ENCODE results near the gene PCIF1.
"Not testable (repeated sequence)": the region's sequence is repeated elsewhere in the genome, so short reads cannot be mapped to it uniquely, and the experiment has no call there.

Gene PCIF1

DNA sequence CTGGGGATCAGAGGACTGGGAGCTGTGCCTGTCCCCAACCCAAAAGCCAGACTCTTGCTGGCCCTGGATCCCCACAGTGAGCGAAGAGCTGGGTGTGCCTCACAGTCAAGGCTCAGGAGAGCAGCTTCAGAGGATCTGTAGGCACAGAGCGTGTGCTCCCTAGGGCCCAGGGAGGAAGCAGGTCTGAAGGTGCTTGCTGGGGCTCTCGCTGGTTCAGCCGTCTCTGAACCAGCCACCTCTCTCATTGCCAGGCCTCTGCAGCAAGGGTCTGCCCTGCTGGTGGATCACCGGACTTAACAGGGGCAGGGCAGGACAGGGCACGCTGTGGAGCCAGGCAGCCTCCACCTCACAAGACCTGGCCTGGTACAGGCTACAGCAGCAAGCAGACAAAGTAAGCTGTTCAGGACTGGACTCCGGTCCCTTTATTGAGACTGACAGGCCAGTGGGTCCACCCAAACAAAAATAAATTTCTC, 13.8 kb downstream of the PCIF1 start:
- DNase-seq = no peak

DNA sequence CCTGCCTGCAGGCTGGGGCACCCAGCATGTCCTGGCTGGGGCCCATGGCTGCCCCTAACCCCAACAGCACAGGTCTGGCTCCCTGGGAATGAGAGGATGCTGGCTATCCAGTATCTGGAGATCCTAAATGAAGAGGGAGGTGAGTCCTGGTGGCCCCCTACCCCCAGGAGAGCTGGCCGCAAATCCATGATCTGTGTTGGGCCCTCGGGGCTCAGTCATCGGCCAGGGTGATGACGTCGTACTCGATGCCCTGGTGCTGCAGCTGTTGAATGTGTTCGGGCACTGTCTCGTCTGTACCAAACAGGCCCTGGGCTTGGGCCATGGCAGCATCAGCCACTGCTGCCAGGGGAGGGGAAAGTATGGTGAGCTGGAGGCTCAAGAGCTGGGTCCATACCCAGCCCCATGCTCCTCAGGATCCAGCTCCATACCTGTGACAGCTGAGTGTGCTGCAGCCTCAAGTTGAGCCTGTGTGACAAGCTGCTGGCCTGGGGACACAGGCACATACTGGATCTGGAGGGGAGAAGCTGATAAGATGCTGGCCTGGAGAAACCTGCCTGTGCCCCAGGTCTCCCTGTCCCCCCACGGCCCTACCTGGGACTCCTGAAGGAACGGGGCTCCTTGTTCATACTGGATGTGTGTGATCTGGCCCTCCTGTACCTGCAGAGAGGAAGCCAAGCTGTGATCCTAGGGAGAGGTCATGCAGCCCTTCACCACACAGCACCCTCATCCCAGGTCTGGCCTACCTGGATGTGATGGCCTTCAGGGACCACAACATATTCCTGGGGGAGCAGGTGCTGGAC, 14.5 kb downstream of the PCIF1 start:
- no peak for DNase-seq

DNA sequence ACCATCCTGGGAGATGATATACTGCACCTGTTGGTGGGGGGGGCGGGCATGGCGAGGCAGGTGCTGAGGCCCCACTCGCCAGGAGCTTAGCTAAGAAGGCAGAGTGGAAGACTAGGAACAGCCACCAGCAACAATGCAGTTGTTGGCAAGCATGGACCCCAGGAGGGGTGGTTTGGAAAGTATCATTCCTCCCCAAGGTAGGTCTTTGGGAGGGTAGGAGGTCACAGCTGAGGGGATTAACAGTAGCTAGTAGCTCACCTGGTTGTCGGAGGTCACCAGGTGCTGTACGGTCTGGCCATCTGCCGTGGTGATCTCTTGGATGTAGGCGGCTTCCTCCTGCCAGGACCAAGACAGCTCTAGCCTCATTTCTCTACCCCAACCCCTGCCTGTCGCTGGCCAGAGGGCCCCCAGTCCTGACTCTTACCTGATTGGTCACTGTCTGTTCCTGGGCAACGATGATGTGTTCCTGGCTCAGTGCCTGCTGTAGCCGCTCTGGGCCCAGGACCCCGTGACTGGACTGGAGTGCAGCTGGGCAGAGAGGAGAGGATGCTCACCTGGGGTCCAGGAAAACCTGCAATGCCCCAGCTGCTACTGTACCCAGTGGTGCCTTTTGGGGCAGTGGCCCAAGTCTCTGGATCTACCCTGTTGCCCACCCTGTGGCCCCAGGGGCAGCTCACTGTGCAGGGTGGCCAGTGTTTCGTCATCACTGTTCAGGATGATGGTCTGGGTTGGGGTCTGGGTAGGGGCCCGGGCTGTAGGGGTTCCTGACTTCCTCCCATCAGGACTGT, 15.3 kb downstream of the PCIF1 start:
- DNase-seq = no peak

DNA sequence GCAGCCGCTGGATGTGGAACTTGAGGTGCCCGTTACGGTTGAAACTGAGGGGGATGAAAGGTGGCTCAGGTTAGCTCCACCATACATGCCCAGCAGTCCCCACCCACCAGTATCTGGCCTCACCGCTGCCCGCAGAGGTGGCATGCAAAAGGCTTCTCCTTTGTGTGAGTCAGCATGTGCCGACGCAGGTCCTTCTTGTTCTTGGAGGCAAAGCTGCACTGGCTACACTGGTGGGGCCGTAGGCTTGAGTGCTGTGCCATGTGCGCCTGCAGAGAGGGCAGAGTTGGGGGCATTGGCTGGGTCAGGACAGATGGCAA, 15.8 kb downstream of the PCIF1 start:
- DNase-seq = no peak

DNA sequence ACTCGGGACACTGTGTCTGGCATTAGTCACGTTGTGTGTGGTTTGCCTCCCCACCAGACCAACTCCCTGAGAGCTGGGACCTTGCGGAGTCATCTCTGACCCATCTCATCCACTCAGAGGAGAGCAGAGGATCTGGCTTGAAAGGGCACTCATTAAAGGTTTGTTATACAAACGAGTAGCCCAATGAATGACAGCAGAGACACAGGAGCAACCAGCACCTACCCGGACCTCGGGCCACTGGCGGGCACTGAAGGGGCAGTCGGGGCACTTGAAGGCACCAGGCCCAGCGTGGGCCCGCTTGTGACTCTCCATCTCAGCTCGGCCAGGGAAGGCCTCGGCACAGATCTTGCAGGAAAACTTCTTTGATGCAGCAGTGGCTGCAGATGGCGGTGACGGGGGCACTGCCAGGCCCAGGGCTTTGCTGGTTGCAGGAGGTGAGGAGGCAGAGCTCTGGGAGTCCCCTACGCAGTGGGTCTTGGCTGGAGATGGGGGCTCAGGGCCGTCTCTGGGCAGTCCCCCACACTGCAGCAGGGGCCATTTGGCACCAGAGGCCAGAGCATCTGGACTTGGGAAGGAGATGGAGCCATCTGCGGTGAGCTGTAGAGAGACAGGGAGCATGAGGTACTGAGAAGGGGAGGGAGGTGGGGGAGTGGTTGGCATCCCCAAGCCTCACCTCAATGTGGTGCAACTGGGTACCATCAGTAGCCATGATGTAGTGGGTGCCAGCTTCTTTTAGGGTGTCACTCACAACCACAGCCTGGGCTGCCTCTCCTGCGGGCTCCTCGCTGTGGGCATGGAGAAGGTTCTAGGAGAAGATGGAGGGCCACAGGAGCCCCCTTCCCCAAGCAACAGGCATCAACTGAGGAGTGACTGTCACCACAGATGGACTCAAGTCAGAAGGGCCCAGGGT, 17.7 kb downstream of the PCIF1 start:
- DNase-seq = no peak

DNA sequence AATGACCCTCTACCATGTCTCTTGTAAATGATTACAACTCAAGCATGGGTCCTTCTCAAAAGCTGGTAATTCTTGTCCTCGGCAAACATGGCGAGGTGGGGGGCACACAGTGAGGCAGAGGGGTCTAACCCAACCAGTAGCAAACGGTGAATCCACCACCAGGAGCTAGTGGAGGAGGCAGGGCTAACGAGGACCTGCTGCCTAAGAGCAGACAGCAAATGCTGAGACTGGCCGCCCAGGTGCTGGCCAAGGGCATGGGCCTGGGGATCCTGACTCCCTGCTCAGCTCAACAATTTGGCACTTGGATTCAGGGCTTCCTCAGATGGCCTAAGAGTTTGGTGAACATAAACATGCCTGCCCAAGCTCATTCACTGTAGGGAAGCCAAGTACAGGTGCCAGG, 18.4 kb downstream of the PCIF1 start:
- DNase-seq = no peak

DNA sequence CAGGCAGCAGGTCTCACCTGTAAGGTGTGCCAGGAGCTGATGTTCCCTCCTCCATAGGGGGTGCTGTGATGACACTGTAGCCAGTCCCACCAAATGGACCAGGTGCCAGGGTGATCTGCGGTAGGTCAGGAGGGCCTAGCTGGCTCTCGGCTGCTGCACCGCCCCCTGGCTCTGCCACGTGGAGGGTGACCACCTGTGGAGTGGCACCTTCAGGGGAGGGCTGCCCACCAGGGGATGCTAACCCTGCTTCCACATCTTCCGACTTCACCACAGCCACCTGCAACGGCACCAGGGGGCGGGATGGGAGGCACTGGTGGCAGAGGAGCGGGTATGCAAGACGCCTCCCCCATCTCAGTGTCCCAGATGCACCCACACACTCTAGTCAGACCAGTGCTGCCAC, 19.2 kb downstream of the PCIF1 start:
- DNase-seq = no peak

DNA sequence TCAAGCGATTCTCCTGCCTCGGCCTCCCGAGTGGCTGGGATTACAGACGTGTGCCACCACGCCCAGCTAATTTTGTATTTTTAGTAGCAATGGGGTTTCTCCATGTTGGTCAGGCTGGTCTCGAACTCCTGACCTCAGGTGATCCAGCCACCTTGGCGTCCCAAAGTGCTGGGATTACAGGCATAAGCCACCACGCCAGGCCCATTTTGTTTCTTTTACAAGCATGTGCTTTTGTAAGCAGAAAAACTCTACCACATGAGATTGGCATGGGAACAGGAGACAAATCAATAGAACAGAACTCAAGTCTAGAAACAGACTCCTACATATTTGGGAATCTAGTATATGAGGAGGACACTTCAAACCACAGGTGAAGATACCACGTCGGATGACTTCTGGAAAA, 21.8 kb downstream of the PCIF1 start:
- DNase-seq = not testable (repeated sequence)

DNA sequence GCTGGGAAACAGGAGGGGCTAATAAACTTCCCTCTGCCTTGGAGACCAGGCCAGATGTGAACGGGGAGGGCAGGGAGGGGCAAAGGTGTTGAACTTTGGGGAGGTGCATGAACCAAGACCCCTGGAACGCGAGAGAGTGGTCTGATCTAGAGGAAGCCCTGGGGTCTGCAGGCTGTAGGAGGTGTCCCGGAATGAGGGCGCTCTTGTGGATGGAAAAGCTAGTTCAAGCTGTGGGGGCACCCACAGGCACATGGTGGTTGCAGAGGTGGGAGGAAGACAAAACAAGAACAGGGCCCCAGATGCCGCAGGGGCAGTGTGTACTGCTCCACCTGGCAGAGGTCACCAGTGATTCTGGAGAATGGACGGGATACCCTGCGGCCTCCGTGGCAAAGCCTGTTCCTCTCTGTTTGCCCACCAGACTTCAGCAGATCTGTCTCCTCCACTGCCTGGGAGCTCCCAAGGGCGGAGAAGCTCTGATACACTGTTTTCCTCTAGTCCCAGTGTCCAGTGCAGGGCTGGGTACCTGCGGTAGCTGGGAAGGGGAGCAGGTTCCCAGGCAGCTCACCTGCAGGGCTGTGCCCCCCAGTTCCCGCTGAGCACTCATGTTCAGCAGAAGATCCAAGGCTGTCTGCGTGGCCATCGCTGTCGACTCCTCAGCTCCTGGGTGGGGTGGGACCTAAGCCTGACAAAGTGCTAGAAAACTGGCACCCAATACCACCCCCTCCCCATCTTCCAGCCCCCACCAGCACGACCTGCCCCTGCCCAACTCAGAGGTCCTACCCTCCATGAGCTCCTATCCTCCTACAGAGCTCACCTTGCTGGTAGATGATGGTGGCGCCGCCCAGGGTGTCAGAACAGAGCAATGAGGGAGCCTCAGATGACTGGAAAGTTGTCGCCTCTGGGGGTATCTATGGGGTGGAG, 22.8 kb downstream of the PCIF1 start:
- DNase-seq = no peak

DNA sequence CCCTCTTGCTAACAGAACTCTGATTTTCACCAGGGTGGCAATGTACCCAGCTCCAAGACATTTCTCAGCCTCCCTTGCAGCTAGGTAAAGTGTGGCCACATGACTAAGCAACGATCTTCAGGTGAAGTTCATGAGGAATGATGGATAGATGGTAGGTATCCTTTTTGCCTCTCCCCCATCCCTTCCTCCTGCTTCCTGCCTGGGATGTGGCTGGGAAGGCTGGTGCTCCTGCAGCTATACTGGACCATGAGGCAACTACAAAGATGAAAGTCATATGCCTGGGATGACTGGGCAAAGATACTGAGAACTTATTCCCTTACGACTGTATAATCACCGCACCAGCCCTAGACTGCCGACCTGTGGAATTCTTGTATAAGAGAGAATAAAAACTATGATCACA, 24.1 kb downstream of the PCIF1 start:
- no peak for DNase-seq

DNA sequence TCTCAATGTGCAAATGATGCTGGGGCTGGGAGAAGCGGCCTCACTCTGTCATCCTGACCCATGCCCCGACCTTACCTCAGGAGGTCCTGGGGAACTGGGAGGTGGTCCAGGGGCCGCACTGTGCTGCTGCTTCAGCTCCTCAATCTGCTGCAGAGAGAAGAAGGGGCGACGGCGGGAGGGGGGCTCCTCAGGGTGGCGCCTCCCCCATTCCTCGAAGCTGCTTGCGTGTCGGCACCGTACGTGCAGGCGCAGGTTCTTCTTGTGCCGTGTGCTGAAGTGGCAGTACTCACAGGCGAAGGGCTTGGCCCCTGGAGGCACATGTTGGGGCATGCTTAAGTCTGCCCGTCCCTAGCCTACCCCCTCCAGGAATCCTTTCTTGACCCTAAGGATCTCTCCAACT, 24.6 kb downstream of the PCIF1 start:
- no peak for DNase-seq

DNA sequence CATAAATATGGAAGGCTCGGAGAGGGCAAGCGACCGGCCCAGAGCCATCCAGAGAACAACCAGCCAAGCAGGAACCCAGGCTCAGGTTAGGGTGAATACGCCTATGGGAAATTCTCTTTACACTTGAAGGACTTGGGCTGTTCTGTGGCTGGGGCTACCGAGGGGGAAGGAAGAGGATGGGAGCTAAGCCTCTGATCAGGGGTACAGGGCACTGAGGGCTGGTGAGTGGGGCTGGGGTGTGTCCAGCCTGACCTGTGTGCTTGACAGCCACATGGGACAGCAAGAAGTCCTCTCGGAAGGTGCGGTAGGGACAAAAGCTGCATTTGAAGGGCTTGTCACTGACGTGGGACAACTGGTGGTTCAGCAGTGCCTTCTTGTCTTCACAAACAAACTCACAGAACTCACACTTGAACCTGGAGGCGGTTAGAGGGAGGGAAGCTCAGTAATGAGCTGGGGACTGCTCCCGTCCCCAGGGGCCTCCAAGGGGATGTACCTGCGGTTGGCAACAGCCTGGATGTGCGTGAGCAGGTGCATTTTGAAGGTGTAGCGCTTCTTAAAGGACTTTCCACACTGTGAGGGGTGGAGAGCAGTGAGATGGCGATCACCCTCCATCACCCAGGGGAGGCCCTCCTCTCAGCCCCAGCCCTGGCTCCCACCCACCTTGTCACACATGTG, 25.6 kb downstream of the PCIF1 start:
- DNase-seq = no peak

DNA sequence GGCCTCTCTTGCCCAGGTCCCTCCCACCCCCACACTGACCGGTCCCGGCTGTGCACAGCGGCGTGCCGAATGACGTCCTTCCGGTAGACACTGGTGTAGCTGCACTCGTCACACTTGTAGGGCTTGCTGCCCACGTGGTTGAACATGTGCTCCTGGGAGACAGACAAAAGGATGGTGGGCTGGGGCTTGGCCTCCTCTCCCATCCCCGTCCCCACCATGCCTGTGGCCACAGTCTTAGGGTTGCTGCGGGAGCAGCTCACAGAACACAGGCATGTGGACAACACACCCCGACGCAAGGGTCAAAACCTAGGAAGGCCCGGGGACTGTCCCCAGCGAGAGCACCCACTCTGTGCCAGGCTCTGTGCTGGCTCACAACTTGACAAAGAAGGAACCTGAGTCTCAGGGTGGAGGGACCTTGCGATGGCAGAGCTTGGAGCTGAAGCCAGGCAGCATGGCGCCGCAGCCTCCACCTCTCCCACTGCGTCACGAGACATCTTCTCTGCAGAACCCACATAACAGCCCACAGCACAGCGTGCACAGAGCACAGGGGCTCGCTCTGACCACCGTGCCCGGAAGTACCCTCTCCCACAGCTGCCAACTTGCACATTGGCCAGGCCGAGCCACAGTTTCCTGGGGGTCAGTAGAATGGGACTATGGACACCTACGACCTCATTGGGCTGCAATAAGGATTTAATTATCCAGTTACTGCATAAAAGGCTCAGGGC, 27.7 kb downstream of the PCIF1 start:
- no peak for DNase-seq

DNA sequence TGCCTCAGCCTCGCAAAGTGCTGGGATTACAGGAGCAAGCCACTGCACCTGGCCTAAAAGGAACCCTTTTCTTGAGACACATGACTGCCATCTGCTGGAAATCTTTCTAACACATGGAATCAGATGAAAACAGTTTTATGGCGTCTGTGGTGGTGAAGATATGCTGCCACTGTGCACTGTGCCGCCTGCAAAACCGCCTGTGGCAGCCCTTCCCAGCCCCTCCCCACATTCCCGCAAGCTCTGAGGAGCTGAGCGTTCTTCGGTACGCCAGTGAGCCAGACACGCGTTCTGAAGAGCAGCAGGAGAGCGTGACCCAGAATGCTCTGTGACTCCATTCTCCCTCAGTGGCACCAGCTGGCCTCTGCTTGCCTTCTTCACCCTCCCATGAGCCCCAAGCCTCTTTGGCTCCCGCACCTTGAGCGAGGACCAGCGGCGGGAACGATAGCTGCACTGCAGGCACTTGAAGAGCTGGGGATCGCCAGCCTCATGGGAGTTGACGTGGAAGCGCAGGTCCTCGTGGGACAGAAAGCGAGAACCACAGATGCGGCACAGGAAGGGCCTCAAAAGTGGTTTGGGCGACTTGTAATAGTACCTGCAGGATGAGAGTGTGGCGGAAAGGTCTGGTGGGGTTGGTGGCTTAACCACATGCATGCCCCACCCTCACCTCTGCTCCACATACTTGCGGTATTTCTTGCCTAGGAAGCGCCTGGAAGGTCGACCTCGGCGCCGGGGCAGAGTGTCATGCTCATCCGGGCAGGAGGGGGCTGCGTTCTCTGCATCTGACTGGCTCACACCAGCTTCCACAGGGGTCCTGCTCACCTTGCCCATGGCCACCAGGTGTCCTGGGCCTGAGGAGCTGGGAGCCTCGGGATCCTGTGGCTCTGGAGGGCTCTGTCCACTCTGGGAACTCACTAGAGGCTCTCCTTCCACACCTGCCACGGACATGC, 28.8 kb downstream of the PCIF1 start:
- no peak for DNase-seq

DNA sequence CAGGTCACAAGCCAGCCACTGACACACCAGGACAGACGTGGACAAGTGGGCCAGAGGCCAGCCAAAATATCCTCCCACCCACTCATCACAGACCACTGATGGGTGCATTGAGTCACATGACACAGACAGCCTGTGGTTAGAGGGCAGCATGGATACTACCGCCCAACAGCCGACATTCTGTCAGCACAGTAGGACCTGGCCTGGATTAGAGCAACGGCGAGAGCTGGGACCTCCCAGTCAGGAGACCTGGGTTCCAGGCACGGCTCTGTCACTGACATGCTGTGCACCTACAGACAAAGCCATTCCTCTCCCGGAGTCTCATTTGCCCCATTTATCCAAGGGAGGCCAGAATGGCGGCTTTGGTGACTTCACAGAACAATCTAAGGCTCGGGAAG, 29.5 kb downstream of the PCIF1 start:
- no peak for DNase-seq

DNA sequence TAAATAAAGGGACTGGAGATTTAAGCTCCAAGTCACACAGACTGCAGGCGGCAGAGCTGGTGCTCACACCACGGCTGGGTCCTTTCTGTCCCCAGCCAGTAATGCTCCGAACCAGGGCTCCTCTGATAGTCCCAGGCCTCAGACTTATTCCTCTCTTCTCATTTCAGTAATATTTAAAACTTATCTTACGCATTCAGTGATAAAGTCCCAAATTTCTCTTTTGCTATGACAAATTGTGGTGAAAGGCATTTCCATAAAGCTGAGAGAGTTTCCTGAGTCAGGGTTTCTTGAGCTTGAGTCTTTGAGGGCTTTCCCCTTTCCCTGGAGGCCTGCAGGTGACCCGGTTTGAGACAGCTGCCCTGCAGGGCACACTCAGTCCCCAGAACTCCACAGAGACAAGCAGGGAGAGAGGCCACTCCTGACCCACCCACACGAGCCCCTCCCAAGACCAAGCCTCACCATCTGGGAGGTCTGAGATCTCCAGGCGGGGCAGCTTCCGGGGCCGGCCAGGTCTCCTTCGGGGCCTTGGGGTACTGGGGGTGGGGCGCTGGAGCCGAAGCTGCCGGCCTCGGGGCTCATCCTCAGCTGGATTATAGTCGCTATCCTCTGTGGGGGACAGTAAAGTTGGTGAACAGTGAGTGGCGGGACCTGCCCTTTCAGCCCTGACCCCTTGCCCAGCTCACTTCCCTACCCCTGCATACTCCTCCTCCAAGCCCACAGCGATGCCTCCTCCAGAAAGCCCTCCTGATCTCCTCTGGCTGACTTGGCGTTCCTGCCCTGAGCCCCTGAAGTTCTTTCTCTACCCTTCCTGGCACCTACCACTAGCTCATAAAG, 30.9 kb downstream of the PCIF1 start:
- DNase-seq = no peak

DNA sequence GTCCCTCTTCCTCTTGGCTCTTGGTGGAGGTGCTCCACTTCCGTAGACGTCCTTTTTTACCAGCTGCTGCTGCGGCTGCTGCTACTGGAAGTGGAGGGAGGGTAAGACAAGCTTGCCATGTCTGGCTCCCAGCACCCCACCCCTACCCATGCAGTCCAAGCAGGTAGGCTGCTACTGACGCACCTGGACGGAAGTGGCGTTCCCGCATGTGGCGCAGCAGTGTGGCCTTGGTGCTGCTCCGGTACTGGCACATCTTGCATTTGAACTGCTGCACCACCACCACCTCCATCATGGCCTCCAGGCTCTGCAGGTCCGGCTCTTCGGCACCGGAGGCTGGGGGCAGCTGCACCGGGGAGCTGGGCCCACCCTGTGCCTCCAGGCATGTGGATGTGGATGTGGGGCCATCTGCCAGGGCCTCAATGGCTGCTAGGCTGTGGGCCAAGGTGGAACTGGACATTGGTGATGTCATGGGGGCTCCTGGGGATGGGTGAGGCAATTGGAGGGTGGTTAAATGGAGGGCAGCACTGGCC, 33.1 kb downstream of the PCIF1 start:
- DNase-seq = no peak

DNA sequence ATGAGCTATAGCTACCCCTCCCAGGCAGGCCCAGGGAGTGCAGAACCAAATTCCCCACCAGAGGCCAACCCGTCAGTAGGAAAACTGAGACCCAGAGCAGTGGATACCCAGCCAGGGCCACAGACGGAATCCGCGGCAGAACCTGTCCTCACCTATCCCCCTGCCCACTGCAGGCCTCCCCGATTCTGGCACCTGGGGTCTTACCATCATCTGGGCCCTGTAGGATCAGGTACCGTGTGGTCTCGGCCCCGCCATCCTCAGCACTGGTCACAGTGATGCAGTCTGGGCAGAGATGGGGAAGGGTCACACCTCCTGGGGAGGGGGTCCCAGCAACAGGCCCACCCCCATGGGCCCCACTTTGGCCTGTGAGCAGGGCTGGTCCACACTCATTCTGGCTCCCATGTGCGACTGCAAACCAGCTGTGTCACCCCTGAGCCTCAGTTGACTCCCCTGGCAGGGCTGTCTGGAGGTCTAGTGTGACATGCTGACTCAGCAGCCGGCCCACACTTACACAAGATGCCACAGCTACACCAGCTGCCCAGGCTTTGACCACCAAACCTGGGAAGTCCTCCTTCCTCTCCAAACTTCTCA, 33.7 kb downstream of the PCIF1 start:
- no peak for DNase-seq
